B cell (primary cell): ENCODE results near the gene DOCK1. TPM values are rescaled to one million over a fixed set of nuclear protein-coding genes. Genes with fewer than 3 reads are reported as not detected.

Source experiments
- ATAC-seq: fragments of 200-7000 bp; cut with Tn5 transposase; one replicate; pipeline ENCODE4 v1.10.0; 2021; ENCODE audit warnings: low read depth, mild to moderate bottlenecking, moderate number of reproducible peaks, moderate library complexity
- CTCF ChIA-PET: fragments of 350-600 bp; sonication (Branson Sonifier 250); formaldehyde crosslinking; loops from one replicate; lab custom pipeline; 2021; ENCODE audit warnings: antibody characterized with exemption, inconsistent platforms; lab: Charles Lee
- POLR2A ChIA-PET: fragments of 350-600 bp; sonication (Branson Sonifier 250); formaldehyde crosslinking; loops from one replicate; lab custom pipeline; 2021; ENCODE audit warnings: antibody characterized with exemption; lab: Charles Lee
- DNase-seq: peaks from one replicate; pipeline ENCODE4 v3.0.0; 2013
- H2AFZ ChIP-seq: 2 replicates; pipeline ENCODE4 v1.6.1; 2012; ENCODE audit warnings: mild to moderate bottlenecking, low read depth, low read length; ENCODE audit not compliant: insufficient read depth, poor library complexity, severe bottlenecking
- H3K27ac ChIP-seq, 2 donors: 1 replicate in 1 of 2; 2 replicates in 1 of 2; pipeline ENCODE4 v1.5.1; 2012 to 2013; ENCODE audit warnings: low read length in 2 of 2, mild to moderate bottlenecking in 2 of 2, moderate library complexity in 1 of 2
- H3K27me3 ChIP-seq, 4 experiments: fragments of 200-600 bp in 1 of 4; sonication (generic) in 1 of 4; replicated peaks in 1 of 4; 1 replicate in 2 of 4; 2 replicates in 2 of 4; pipeline versions ENCODE4 v1.6.1 to v1.7.0; 2013 to 2016; ENCODE audit warnings: low read length in 3 of 4, mild to moderate bottlenecking in 2 of 4, mixed read lengths in 1 of 4, moderate library complexity in 1 of 4; ENCODE audit not compliant: insufficient read depth in 4 of 4, control insufficient read depth in 3 of 4; ENCODE audit errors: control extremely low read depth in 1 of 4
- H3K36me3 ChIP-seq, 2 experiments: replicated peaks in 1 of 2; 1 replicate in 1 of 2; 2 replicates in 1 of 2; pipeline versions ENCODE4 v1.6.1 to v1.7.1; 2013; ENCODE audit warnings: low read length in 1 of 2; ENCODE audit not compliant: insufficient read depth in 2 of 2, control insufficient read depth in 1 of 2; ENCODE audit errors: control extremely low read depth in 1 of 2, extremely low read depth in 1 of 2
- H3K4me1 ChIP-seq, 2 donors: fragments of 200-600 bp in 1 of 2; sonication (generic) in 1 of 2; 1 replicate in 1 of 2; 2 replicates in 1 of 2; pipeline versions ENCODE4 v1.5.1 to v1.6.1; 2013 to 2017; ENCODE audit warnings: low read length in 2 of 2; ENCODE audit not compliant: control insufficient read depth in 2 of 2, insufficient read depth in 2 of 2
- H3K4me2 ChIP-seq: replicated peaks from 2 replicates; pipeline ENCODE3; 2012; ENCODE audit warnings: mild to moderate bottlenecking, low read depth, low read length; ENCODE audit not compliant: poor library complexity, severe bottlenecking
- H3K4me3 ChIP-seq, 5 experiments: fragments of 200-600 bp in 1 of 5; sonication (generic) in 1 of 5; 1 replicate in 3 of 5; 2 replicates in 2 of 5; pipeline versions ENCODE4 v1.5.1 to v1.7.0; 2011 to 2016; ENCODE audit warnings: low read length in 4 of 5, mild to moderate bottlenecking in 4 of 5, low read depth in 2 of 5, control low read depth in 1 of 5, moderate library complexity in 1 of 5; ENCODE audit not compliant: insufficient read depth in 1 of 5; ENCODE audit errors: control extremely low read depth in 1 of 5, extremely low read depth in 1 of 5
- H3K79me2 ChIP-seq: fragments of 200-600 bp; sonication (generic); one replicate; pipeline ENCODE4 v1.6.0; 2016; ENCODE audit warnings: low read length; ENCODE audit not compliant: control insufficient read depth, insufficient read depth
- H3K9ac ChIP-seq: fragments of 200-600 bp; sonication (generic); 2 replicates; pipeline ENCODE4 v1.6.1; 2017; ENCODE audit warnings: mild to moderate bottlenecking, low read length, moderate library complexity
- H3K9me3 ChIP-seq, 3 donors: one replicate each; pipeline versions ENCODE4 v1.6.1 to v1.7.1; 2013; ENCODE audit warnings: low read length in 2 of 3; ENCODE audit not compliant: control insufficient read depth in 2 of 3, insufficient read depth in 1 of 3; ENCODE audit errors: control extremely low read depth in 1 of 3
- H4K20me1 ChIP-seq: 2 replicates; pipeline ENCODE4 v1.6.0; 2012; ENCODE audit warnings: mild to moderate bottlenecking, low read length; ENCODE audit not compliant: insufficient read depth, control insufficient read depth, poor library complexity, severe bottlenecking
- H3K27ac Mint-ChIP-seq: one replicate; pipeline ENCODE4 v1.8.0; 2021; ENCODE audit warnings: mixed read lengths
- H3K27me3 Mint-ChIP-seq: one replicate; pipeline ENCODE4 v1.8.0; 2021; ENCODE audit warnings: mixed read lengths
- H3K4me1 Mint-ChIP-seq: one replicate; pipeline ENCODE4 v1.8.0; 2021; ENCODE audit warnings: mixed read lengths
- H3K4me3 Mint-ChIP-seq: one replicate; pipeline ENCODE4 v1.8.0; 2021; ENCODE audit warnings: mixed read lengths
- H3K9me3 Mint-ChIP-seq: one replicate; pipeline ENCODE4 v1.8.0; 2022; ENCODE audit warnings: mixed read lengths; ENCODE audit not compliant: insufficient read depth
- EZH2 ChIP-seq: IDR thresholded peaks from 2 replicates; pipeline ENCODE4 v1.6.1; 2012; ENCODE audit warnings: borderline replicate concordance, low read depth, mild to moderate bottlenecking, moderate library complexity, low read length; ENCODE audit not compliant: insufficient read depth, poor library complexity, severe bottlenecking
- WGBS: methylation state at CpG from one replicate; pipeline ENCODE4 v1.1.5; 2013; ENCODE audit warnings: missing lambda C conversion rate; ENCODE audit not compliant: insufficient coverage; 5-methylcytosine and 5-hydroxymethylcytosine counted together
- intact Hi-C: fragments of 100-400 bp; cut with micrococcal nuclease; formaldehyde crosslinking; loops from one replicate; pipeline ENCODE4 v1.10.0; 2022
- polyA plus RNA-seq: library from polyadenylated mRNA; depleted of rRNA; stranded (reverse); fragments of >200 nt; gene quantifications from 2 replicates; pipeline ENCODE4 v1.2.3, GENCODE V29; 2012
- total RNA-seq, 2 donors: library from RNA; stranded (reverse); fragments of 120-200 nt in 1 of 2; gene quantifications; 1 replicate in 1 of 2; 2 replicates in 1 of 2; pipeline versions ENCODE4 v1.2.3 to v1.2.4, GENCODE V29; 2013 to 2022
- TF ChIP-seq, protein P1 (sequence below): fragments of 200-600 bp; IDR thresholded peaks from one replicate; pipeline ENCODE4 v1.8.0; 2022; ENCODE audit warnings: antibody characterized with exemption, mild to moderate bottlenecking

The DOCK1 gene
- total and polyA plus RNA-seq, 2 donors (not counting 1 experiment from before 2014, with no cell fraction given) = not detected

DNA sequence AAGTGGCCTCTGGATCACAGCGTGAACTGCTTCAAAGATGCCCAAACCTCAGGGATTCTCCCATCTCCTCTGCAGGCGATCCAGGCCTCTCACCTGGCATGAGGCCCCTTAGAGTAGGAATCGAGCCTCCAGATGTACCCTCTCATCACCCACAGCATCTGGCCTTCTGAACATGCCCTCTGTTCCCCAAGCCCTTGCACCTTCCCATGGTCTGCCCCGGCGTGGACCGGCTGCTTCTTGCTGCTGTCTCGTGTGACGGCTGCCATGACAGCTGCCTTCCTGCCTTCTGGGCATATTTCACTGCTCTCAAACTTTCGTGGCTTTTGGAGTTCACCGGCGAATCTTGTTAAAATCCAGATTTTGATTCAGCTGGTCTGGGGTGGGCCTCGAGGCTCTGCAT is 486.6 kb downstream of the DOCK1 start:
- no peaks in the 10 kb centered on the region for H3K9me3 Mint-ChIP-seq
- no peak for ATAC-seq
- Histone ChIP-seq H4K20me1 (no peaks in the 10 kb centered on the region), H3K9ac (no peak overlapping the region), H3K36me3 (no peaks in the 10 kb centered on the region), H3K4me3 (no peak overlapping the region), H3K9me3 (peaks cover 0 to 4% (median 0%) of the 10 kb centered on the region in 3 donors), H3K4me1 (no peaks in the 10 kb centered on the region), H2AFZ (no peak overlapping the region), H3K79me2 (no peaks in the 10 kb centered on the region), H3K27ac (no peak overlapping the region), H3K27me3 (no peaks in the 10 kb centered on the region), H3K4me2 (no peak overlapping the region)
- DNase-seq = no peak
- no peak overlapping the region for H3K4me3 Mint-ChIP-seq
- no peaks in the 10 kb centered on the region for H3K4me1 Mint-ChIP-seq
- ChIA-PET CTCF (no interaction called here), POLR2A (no interaction called here)
- intact Hi-C loops = no loop called here
- no peak overlapping the region for H3K27ac Mint-ChIP-seq
- no peaks in the 10 kb centered on the region for H3K27me3 Mint-ChIP-seq
- WGBS = 82% methylated on average over 11 of the region's 12 CpGs
- TF ChIP-seq, protein P1, sequence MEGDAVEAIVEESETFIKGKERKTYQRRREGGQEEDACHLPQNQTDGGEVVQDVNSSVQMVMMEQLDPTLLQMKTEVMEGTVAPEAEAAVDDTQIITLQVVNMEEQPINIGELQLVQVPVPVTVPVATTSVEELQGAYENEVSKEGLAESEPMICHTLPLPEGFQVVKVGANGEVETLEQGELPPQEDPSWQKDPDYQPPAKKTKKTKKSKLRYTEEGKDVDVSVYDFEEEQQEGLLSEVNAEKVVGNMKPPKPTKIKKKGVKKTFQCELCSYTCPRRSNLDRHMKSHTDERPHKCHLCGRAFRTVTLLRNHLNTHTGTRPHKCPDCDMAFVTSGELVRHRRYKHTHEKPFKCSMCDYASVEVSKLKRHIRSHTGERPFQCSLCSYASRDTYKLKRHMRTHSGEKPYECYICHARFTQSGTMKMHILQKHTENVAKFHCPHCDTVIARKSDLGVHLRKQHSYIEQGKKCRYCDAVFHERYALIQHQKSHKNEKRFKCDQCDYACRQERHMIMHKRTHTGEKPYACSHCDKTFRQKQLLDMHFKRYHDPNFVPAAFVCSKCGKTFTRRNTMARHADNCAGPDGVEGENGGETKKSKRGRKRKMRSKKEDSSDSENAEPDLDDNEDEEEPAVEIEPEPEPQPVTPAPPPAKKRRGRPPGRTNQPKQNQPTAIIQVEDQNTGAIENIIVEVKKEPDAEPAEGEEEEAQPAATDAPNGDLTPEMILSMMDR = no peak
- no peak for TF ChIP-seq EZH2

DNA sequence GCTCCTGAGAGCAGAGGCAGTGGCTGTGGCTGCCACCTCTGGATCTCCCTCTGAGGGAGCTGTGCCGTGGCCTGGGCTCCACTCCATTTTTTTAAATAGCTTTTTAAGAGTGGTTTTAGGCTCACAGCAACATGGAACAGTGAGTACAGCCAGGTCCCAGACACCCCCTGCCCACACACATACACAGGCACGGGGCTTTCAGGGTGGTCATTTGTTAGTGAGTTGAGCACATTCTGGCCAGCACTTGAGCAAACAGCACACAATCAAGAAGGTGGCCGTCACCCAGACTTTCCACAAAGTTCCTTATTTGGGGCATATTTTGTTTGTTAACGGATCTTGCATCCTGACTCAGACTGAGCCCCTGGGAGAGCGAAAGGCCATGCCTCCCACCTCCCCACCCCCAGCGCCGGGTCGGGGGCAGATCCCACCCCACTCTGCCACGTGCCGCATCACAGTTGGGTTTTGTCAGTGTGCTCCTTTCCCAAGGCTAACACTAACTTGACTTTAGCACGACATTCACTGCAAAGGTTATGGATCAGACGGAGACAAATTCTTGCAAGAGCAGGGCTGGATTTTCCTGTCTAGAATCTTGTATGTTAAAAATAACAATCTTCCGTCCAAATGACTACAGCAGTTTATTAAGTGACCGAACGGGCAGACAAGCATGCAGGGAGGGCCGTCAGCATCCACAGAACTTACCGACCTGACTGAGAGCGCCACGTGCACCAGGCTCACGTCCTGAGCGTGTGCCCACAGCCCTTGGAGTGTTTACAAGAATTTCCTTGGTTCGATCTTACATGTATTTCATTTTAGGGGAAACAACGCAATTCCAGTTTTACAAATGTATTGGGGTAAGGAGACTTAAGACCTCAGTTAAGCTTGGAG is 487.4 kb downstream of the DOCK1 start:
- intact Hi-C loops = no loop called here
- H3K4me3 ChIP-seq = no peak overlapping the region
- Mint-ChIP-seq H3K27ac (no peak overlapping the region), H3K9me3 (no peaks in the 10 kb centered on the region), H3K27me3 (no peaks in the 10 kb centered on the region), H3K4me3 (no peak overlapping the region), H3K4me1 (no peaks in the 10 kb centered on the region)
- no peak overlapping the region for H2AFZ ChIP-seq
- H3K4me2 ChIP-seq = no peak overlapping the region
- H3K36me3 ChIP-seq = no peaks in the 10 kb centered on the region
- no peaks in the 10 kb centered on the region for H3K4me1 ChIP-seq
- no peaks in the 10 kb centered on the region for H3K27me3 ChIP-seq
- ATAC-seq = no peak
- no peak overlapping the region for H3K9ac ChIP-seq
- POLR2A ChIA-PET = no interaction called here
- 88% methylated on average over 14 of the region's 23 CpGs for WGBS
- TF ChIP-seq, protein P1 = no peak
- H4K20me1 ChIP-seq = no peaks in the 10 kb centered on the region
- no peak for DNase-seq
- H3K9me3 ChIP-seq = peaks cover 0 to 4% (median 0%) of the 10 kb centered on the region in 3 donors
- CTCF ChIA-PET = no interaction called here
- no peaks in the 10 kb centered on the region for H3K79me2 ChIP-seq
- H3K27ac ChIP-seq = no peak overlapping the region
